Activated T-cell treated with anti-CD3 and anti-CD28 coated beads for 1 hour (primary cell): Measurements from ENCODE around the gene CLEC2L.

Experiments
- DNase-seq: peaks from one replicate; pipeline ENCODE4 v3.0.0-alpha.2; 2020; ENCODE audit warnings: low read depth

CLEC2L gene

DNA sequence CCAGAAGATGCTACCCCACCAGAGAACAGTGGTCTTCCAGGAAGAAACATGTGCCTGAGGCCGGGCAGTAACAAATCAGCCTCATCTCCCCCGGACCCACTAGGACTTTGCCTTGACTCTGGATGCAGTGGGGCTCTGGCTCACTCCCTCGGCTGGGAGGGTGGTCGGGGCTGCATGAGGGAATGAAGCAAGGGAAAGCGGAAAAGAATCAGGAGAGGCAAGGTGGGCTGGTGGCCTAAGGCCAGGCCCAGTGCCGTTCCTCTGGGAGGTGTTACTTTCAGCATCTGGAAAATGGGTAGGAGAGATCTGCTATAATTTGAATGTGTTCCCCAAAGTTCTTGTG, 51.8 kb downstream of the CLEC2L start:
- DNase-seq: no peak

DNA sequence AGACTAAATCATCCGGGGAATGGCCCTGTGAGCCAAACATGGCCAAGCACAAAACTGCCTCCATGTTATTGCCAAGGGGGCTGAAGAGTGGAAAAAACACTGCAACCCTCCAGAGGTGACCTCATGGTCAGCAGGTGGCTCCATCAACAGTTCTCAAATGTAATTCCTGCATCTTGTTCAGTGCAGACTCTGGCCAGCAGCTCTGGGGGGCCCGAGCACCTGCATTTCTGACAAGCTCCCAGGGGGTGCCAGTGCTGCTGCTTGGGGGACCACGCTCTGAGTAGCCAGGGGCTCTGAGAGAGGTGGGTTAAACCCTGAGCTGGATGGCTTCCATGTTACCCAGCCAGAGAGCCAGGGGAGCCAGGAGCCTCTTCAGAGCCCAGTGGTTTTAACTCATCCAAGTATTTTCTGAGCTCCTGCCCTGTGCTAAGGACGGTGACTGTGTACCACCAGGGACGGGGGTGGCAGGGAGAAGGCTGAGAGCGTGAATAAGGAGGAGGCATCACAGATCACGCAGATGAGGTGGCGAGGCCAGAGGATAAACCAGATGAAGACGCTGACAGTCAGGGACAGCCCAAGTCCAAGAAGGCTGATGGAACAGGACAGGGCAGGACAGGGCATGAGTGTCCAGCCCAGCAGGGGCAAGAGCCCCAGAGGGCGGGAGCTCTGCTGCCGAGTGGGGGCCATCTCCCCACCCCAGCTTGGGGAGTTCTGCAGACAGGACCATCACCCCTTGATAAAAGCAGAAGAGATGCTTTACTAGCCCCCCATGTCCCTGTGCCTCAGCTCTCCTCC, 52.9 kb downstream of the CLEC2L start:
- DNase-seq: no peak

- no peak for DNase-seq
These were observed 57.0 kb downstream of the CLEC2L start for GRCh38 chr7:139580435-139580834.

GRCh38 chr7:139582130-139582650, 58.7 kb downstream of the CLEC2L start:
- DNase-seq: no peak

GRCh38 chr7:139582671-139583155, 59.2 kb downstream of the CLEC2L start:
- no peak for DNase-seq

DNA sequence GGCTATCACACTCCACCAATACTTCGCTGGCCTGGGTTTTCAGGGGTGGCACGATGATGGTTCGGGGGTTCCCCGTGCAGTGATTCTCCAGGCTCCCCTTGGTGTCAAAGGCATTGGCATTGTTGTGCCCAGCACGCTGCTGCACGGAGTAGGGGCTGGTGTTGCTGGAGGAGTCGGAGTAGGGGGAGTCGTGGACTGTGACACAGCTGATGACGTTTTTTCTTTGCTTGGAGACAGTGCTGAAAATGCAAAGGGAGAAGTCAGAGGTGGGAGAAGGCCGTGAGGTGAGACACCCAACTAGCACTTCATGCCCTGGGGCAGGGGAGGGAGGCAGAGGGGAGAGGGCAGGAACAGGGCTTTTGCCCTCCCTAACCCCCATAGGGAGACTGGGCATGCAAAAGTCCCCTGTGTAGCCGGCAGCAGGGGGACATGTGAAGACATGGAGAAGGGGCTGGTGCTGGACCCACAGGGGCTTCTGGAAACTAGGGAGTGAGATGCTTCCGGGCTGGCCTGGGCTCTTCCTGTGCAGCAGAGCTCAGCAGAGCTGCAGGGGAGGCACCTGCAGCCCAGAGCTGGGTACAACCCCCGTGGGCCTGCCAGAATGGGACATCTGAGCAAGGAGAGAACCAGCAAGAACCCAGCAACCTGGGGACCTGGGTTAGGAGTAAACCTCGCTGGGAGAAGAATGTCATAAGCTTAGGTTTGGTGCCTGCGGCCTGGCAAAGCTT, 60.5 kb downstream of the CLEC2L start:
- no peak for DNase-seq

DNA sequence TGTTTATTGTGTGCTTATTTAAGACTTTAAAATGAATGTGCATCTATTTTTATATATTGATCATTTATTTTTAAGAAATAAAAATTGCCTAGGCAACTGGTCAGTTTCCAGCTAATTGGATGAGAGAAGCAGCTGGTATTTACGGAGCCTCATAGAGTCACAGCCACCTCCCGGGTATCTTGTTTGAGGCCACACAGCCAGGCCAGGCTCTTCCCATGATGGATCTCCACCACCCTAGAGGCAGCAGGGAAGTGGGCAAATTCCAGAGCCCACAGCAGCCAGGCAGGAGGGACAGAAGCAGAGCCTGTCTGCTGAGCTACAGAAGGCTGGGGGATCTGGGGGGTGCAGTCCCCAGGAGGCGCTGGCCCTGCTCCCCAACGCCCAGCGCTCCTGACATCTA, 61.6 kb downstream of the CLEC2L start:
- no peak for DNase-seq

DNA sequence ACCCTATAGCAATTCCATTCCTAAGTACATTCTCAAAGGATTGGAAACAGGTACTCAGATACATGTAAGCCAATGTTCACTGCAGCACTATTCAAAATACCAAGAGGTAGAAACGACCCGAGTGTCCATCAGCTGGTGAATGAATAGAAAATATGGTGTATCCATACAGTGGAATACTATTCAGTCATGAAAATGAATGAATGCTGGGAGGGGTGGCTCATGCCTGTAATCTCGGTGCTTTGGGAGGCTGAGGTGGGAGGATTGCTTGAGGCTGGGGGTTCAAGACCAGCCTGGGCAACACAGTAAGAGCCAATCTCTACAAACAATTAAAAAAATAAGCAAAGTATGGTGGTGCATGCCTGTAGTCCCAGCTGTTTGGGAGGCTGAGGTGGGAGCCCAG, 62.8 kb downstream of the CLEC2L start:
- DNase-seq: no peak

GRCh38 chr7:139587535-139587934, 64.0 kb downstream of the CLEC2L start:
- no peak for DNase-seq

DNA sequence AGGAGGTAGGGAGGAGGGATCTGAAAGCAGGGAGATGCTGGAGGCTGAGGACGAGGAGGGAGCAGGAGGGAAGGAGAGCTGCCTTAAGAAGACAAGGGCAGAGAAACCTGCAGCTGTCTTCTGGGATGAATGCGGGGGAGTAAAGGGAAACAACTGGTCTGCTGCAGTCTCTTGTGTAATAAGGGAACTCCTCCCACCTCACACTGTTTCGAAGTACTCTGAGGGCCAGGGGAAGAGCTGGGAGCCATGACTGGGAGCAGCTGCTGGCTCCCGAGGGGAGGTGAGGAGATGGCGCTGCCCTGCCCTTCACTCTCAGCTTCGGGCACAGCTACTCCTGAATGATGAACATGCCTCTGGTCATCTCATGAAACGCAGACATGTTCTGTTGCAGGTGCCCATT, 65.1 kb downstream of the CLEC2L start:
- DNase-seq: no peak

GRCh38 chr7:139589474-139589873, 66.0 kb downstream of the CLEC2L start:
- no peak for DNase-seq

DNA sequence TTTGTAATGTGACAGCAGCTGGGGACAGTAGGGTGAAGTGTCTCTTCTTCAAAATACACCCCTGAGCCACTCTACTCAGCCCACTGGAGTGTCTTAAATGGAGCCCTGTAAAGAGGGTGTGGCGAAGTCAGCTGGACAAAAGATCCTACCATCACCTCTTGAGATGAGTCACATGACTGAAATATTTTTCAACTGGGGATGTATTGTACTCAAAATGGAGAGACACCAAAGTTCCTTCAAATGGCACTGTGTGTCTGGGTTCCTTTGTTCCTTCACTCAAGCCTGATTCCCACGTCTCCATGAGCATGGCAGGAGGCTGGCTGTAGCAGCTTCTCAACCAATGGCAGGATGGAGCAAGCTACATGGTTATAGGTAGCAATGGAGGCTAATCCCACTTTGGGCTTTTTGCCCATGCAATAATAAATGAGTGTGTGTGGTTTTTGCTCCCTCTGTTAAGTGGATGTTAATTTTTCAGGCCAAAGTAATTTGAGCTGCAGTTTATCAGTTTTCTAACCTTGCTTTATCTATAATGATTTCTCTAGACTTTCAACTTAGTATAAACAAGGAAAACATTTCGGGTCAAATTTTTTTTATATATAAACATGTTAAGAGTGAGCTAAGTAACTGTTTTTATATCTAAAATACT, 68.2 kb downstream of the CLEC2L start:
- DNase-seq: no peak

DNA sequence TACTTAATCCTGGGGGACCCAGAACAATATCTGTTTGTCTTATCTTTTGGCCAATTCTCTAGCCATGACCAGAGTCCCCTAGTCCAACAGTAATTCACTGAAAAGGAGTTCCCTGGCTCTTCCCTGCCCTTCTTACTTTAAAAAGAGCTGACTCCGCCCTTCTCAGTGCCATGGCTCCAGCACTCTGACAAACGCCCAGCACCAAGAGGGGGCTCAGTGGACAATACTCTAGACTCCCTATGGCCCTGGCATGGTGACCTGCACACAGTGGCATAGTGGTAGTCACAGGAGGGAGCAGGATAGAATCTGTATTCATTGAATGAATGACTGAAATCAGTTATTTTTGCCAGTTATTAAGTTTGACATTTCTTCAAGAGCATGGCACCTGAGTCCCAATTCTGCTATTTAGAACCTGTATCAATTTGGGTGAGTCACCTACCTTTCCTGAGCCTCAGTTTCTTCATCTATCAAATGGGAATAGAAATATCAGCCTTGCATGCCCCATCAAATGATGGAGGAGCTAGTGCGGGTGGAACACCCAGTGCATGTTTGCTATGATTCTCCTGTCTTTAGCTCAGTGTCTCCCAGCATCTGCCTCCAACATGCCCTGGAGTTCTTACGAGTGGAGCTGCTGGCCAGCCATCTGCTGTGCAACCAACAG, 69.4 kb downstream of the CLEC2L start:
- no peak for DNase-seq

DNA sequence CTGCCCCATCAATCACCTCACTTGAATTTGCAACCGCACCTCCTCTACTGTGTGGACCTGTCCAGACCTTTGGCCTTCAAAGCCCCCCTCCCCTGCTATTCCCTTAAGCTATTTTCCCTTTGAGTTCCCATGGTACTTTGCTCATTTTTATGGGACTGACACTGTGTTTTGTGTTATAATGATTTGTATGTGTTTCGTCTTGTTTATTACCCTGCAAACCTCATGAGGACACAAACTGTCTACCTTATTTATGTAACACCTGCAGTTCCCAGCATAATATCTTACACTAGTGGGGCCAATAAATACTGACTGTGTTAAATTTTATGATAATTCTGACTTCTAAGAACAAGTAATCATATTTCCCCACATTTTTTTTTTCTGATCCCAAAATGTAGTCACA, 70.6 kb downstream of the CLEC2L start:
- no peak for DNase-seq
